ENCODE data around the gene PPFIBP2.

GRCh38 chr11:7694235-7694634, 180.4 kb downstream of the PPFIBP2 start:
- no peak for TF ChIP-seq POLR2A (IDR thresholded peaks at IDR 0.05)
- TF ChIP-seq, protein P1, sequence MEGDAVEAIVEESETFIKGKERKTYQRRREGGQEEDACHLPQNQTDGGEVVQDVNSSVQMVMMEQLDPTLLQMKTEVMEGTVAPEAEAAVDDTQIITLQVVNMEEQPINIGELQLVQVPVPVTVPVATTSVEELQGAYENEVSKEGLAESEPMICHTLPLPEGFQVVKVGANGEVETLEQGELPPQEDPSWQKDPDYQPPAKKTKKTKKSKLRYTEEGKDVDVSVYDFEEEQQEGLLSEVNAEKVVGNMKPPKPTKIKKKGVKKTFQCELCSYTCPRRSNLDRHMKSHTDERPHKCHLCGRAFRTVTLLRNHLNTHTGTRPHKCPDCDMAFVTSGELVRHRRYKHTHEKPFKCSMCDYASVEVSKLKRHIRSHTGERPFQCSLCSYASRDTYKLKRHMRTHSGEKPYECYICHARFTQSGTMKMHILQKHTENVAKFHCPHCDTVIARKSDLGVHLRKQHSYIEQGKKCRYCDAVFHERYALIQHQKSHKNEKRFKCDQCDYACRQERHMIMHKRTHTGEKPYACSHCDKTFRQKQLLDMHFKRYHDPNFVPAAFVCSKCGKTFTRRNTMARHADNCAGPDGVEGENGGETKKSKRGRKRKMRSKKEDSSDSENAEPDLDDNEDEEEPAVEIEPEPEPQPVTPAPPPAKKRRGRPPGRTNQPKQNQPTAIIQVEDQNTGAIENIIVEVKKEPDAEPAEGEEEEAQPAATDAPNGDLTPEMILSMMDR (IDR thresholded peaks at IDR 0.05): no peak

Measured in adrenal gland (tissue), 5 donors.